ENCODE results near the gene LUC7L. TPM values are rescaled to one million over a fixed set of nuclear protein-coding genes. Genes with fewer than 3 reads are reported as not detected.
"Not testable (repeated sequence)": the region's sequence is repeated elsewhere in the genome, so short reads cannot be mapped to it uniquely, and the experiment has no call there.

Gene LUC7L
- total RNA-seq, 2 experiments from 2014 or later, result 94.8 to 98.4 TPM

DNA sequence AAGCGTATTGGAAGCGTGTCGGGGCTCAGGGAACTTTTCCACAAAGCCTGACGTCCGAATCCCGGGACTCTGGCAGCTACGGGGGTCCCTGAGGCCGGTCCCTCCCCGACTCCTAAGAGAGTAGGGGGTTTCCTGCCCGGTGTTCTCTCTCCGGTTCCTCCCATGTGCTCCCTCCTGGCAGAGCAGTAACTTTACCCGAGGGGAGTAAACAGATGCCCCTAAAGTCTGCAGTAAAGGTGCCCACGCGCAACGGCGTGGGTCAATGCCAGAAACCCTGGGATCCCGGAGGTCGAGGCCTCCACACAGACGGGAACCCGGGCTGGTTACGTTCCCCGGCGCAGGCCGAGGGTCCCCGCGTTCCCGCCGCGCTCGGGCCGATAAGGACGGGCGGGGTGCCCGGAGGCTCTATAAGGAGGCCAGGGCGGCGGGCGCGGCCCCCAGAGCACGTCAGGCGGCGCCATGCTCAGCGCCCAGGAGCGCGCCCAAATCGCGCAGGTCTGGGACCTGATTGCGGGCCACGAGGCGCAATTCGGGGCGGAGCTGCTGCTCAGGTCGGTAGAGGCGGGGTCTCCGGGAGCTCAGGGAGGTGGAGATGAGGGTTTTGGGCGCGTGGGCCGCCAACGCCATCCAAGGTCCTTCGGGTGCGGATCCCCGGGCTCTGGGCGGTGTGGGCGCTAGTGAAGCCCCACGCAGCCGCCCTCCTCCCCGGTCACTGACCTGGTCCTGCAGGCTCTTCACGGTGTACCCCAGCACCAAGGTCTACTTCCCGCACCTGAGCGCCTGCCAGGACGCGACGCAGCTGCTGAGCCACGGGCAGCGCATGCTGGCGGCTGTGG is 63.5 kb downstream of the LUC7L start, which contains the start of gene HBM:
Gene HBM (plus strand): TSS at position 440 of the 836 bp plus-strand sequence. CDS start 20 bp downstream, at position 460.
- H3K9me3 ChIP-seq (ENCODE audit: control insufficient read depth in 1 of 2, insufficient read depth in 1 of 2, low read length in 2 of 2), result peaks cover 0 to 13% of the 10 kb centered on the region in 2 experiments
- Mint-ChIP-seq H3K36me3 (ENCODE audit: low read depth) (no peaks in the 10 kb centered on the region), H3K4me1 (ENCODE audit: low read depth) (peaks cover 4% of the 10 kb centered on the region), H3K27me3 (peaks cover 69% of the 10 kb centered on the region), H3K9me3 (no peaks in the 10 kb centered on the region), H3K27ac (no peak within 1 kb of the TSS), H3K4me3 (peak within 1 kb of the TSS; percentile 56)
- H3K27ac ChIP-seq (ENCODE audit: low read depth in 1 of 2, low read length in 2 of 2), result no peak within 1 kb of the TSS
- TF ChIP-seq, protein P1, sequence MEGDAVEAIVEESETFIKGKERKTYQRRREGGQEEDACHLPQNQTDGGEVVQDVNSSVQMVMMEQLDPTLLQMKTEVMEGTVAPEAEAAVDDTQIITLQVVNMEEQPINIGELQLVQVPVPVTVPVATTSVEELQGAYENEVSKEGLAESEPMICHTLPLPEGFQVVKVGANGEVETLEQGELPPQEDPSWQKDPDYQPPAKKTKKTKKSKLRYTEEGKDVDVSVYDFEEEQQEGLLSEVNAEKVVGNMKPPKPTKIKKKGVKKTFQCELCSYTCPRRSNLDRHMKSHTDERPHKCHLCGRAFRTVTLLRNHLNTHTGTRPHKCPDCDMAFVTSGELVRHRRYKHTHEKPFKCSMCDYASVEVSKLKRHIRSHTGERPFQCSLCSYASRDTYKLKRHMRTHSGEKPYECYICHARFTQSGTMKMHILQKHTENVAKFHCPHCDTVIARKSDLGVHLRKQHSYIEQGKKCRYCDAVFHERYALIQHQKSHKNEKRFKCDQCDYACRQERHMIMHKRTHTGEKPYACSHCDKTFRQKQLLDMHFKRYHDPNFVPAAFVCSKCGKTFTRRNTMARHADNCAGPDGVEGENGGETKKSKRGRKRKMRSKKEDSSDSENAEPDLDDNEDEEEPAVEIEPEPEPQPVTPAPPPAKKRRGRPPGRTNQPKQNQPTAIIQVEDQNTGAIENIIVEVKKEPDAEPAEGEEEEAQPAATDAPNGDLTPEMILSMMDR (IDR thresholded peaks at IDR 0.05), result no peak
- H3K4me1 ChIP-seq (ENCODE audit: insufficient read depth, low read length), result peaks cover 23% of the 10 kb centered on the region
- peaks cover 50 to 57% of the 10 kb centered on the region in 2 experiments for H3K27me3 ChIP-seq (ENCODE audit: control insufficient read depth in 1 of 2, insufficient read depth in 2 of 2, low read length in 2 of 2)
- intact Hi-C loops (cut with DNase I, micrococcal nuclease), result no loop called here
- H3K36me3 ChIP-seq (ENCODE audit: insufficient read depth, low read length), result no peaks in the 10 kb centered on the region
- ATAC-seq (ENCODE audit: poor library complexity) (peak; percentile 51), DNase-seq (no peak)
- POLR2A ChIA-PET, result no interaction called here
- CTCF ChIA-PET, result no interaction called here
- H3K4me3 ChIP-seq (ENCODE audit: low read length), result no peak within 1 kb of the TSS

DNA sequence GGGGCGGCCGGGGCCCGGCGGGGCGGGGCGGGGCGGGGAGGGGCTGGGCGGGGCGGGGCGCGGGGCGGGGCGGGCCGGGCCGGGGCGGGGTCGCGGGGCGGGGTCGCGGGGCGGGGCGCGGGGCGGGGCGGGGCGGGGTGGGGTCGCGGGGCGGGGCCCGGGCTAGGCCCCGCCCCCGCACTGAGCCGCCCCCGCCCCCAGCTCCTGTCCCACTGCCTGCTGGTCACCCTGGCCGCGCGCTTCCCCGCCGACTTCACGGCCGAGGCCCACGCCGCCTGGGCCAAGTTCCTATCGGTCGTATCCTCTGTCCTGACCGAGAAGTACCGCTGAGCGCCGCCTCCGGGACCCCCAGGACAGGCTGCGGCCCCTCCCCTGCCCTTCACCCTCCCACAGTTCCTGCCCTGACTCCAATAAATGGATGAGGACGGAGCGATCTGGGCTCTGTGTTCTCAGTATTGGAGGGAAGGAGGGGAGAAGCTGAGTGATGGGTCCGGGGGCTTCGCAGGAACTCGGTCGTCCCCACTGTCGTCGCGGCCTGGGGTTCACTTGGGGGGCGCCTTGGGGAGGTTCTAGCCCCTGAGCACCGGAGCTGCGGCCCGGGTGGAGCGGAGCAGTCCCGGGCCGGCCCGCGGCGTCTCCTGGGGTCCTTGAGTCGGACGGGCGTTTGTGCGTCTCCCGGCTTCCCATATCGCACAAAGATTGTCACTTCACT is 64.3 kb downstream of the LUC7L start:
- TF ChIP-seq, protein P1 (IDR thresholded peaks at IDR 0.05), result no peak
- Histone ChIP-seq H3K4me3 (ENCODE audit: low read length) (no peak overlapping the region), H3K4me1 (ENCODE audit: insufficient read depth, low read length) (peaks cover 23% of the 10 kb centered on the region), H3K9me3 (ENCODE audit: control insufficient read depth in 1 of 2, insufficient read depth in 1 of 2, low read length in 2 of 2) (peaks cover 0 to 13% of the 10 kb centered on the region in 2 experiments), H3K27me3 (ENCODE audit: control insufficient read depth in 1 of 2, insufficient read depth in 2 of 2, low read length in 2 of 2) (peaks cover 49 to 57% of the 10 kb centered on the region in 2 experiments), H3K36me3 (ENCODE audit: insufficient read depth, low read length) (no peaks in the 10 kb centered on the region), H3K27ac (ENCODE audit: low read depth in 1 of 2, low read length in 2 of 2) (no peak overlapping the region)
- DNase-seq (no peak), ATAC-seq (ENCODE audit: poor library complexity) (peak; percentile 24)
- no peaks in the 10 kb centered on the region for H3K36me3 Mint-ChIP-seq (ENCODE audit: low read depth)
- ChIA-PET POLR2A (no interaction called here), CTCF (no interaction called here)
- intact Hi-C loops (cut with DNase I, micrococcal nuclease), result no loop called here
- no peak overlapping the region for H3K4me3 Mint-ChIP-seq
- peaks cover 4% of the 10 kb centered on the region for H3K4me1 Mint-ChIP-seq (ENCODE audit: low read depth)
- no peak overlapping the region for H3K27ac Mint-ChIP-seq
- H3K9me3 Mint-ChIP-seq, result no peaks in the 10 kb centered on the region
- peaks cover 61% of the 10 kb centered on the region for H3K27me3 Mint-ChIP-seq

DNA sequence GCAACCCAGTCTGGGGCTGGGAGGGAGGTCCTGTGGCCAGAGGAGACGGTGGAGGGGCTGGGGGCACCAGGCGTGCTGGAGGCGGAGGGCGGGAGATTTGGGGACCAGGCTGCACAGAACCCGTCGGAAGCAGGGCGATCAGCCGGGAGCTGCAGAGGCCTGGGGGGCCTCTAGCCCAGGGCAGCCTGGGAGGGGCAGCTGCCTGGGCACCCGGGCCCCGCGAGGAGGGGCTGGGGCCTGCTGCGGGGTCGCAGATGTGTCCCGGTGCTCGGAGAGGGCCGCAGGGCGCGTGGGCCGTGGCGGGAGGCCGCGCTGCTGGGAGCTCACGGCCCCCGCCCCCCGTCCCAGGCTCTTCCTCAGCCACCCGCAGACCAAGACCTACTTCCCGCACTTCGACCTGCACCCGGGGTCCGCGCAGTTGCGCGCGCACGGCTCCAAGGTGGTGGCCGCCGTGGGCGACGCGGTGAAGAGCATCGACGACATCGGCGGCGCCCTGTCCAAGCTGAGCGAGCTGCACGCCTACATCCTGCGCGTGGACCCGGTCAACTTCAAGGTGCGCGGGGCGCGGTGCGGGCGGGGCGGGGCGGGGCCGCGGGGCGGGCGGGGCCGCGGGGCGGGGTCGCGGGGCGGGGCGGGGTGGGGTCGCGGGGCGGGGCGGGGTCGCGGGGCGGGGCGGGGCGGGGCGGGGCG is 65.0 kb downstream of the LUC7L start:
- H3K9me3 Mint-ChIP-seq; DNase-seq; H3K27ac ChIP-seq (ENCODE audit: low read depth in 1 of 2, low read length in 2 of 2); H3K36me3 Mint-ChIP-seq (ENCODE audit: low read depth); intact Hi-C loops (cut with DNase I, micrococcal nuclease); H3K4me3 Mint-ChIP-seq; CTCF ChIA-PET; H3K4me3 ChIP-seq (ENCODE audit: low read length); H3K27ac Mint-ChIP-seq; POLR2A ChIA-PET; H3K36me3 ChIP-seq (ENCODE audit: insufficient read depth, low read length); H3K4me1 Mint-ChIP-seq (ENCODE audit: low read depth): not testable (repeated sequence)
- peak; percentile 22 for ATAC-seq (ENCODE audit: poor library complexity)
- peaks cover 0 to 13% of the 10 kb centered on the region in 2 experiments for H3K9me3 ChIP-seq (ENCODE audit: control insufficient read depth in 1 of 2, insufficient read depth in 1 of 2, low read length in 2 of 2)
- peaks cover 59% of the 10 kb centered on the region for H3K27me3 Mint-ChIP-seq
- peaks cover 49 to 56% of the 10 kb centered on the region in 2 experiments for H3K27me3 ChIP-seq (ENCODE audit: control insufficient read depth in 1 of 2, insufficient read depth in 2 of 2, low read length in 2 of 2)
- peaks cover 23% of the 10 kb centered on the region for H3K4me1 ChIP-seq (ENCODE audit: insufficient read depth, low read length)

DNA sequence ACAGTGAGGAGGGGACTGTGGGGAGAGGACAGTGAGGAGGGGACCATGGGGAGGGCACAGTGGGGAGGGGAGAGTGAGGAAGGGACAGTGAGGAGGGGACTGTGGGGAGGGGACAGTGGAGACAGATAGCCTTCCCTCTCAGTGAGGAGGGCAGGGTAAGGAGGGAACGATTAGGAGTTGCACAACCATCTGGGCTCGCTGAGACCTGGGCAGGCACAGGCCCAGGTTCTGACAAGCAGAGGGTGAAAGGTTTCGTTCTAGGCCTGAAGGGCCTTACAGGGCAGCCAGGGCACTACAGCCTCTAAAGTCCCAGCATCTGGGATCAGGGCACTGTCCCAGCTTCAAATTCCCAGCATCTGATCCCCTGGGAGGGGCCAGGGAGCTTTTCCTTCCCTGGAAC is 65.6 kb downstream of the LUC7L start:
- H3K36me3 Mint-ChIP-seq (ENCODE audit: low read depth); H3K4me3 Mint-ChIP-seq; H3K27ac ChIP-seq (ENCODE audit: low read depth in 1 of 2, low read length in 2 of 2); H3K36me3 ChIP-seq (ENCODE audit: insufficient read depth, low read length); CTCF ChIA-PET; DNase-seq; H3K4me1 Mint-ChIP-seq (ENCODE audit: low read depth); H3K4me3 ChIP-seq (ENCODE audit: low read length); intact Hi-C loops (cut with DNase I, micrococcal nuclease); H3K27ac Mint-ChIP-seq; H3K9me3 Mint-ChIP-seq; ATAC-seq (ENCODE audit: poor library complexity); POLR2A ChIA-PET: not testable (repeated sequence)
- peaks cover 57% of the 10 kb centered on the region for H3K27me3 Mint-ChIP-seq
- H3K27me3 ChIP-seq (ENCODE audit: control insufficient read depth in 1 of 2, insufficient read depth in 2 of 2, low read length in 2 of 2), result peaks cover 43 to 50% of the 10 kb centered on the region in 2 experiments
- peaks cover 0 to 13% of the 10 kb centered on the region in 2 experiments for H3K9me3 ChIP-seq (ENCODE audit: control insufficient read depth in 1 of 2, insufficient read depth in 1 of 2, low read length in 2 of 2)
- peaks cover 23% of the 10 kb centered on the region for H3K4me1 ChIP-seq (ENCODE audit: insufficient read depth, low read length)

DNA sequence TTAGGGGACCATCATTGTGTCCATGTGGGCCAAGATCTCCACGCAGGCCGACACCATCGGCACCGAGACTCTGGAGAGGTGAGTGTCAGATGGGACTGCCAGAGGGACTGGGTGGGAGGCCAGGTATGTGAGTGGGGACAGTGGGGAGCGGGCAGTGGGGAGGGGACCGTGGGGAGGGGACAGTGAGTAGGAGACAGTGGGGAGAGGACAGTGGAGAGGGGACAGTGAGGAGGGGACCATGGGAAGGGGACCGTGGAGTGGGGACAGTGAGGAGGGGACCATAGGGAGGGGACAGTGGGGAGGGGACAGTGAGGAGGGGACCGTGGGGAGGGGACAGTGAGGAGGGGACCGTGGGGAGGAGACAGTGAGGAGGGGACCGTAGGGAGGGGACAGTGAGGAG is 66.1 kb downstream of the LUC7L start:
- H3K4me1 ChIP-seq (ENCODE audit: insufficient read depth, low read length), result peaks cover 23% of the 10 kb centered on the region
- ATAC-seq (ENCODE audit: poor library complexity); H3K36me3 ChIP-seq (ENCODE audit: insufficient read depth, low read length); intact Hi-C loops (cut with DNase I, micrococcal nuclease); CTCF ChIA-PET; H3K4me1 Mint-ChIP-seq (ENCODE audit: low read depth); H3K27ac ChIP-seq (ENCODE audit: low read depth in 1 of 2, low read length in 2 of 2); H3K4me3 ChIP-seq (ENCODE audit: low read length); POLR2A ChIA-PET; H3K9me3 Mint-ChIP-seq; DNase-seq; H3K36me3 Mint-ChIP-seq (ENCODE audit: low read depth); H3K4me3 Mint-ChIP-seq; H3K27ac Mint-ChIP-seq: not testable (repeated sequence)
- H3K27me3 Mint-ChIP-seq, result peaks cover 56% of the 10 kb centered on the region
- H3K9me3 ChIP-seq (ENCODE audit: control insufficient read depth in 1 of 2, insufficient read depth in 1 of 2, low read length in 2 of 2), result peaks cover 0 to 13% of the 10 kb centered on the region in 2 experiments
- peaks cover 41 to 45% of the 10 kb centered on the region in 2 experiments for H3K27me3 ChIP-seq (ENCODE audit: control insufficient read depth in 1 of 2, insufficient read depth in 2 of 2, low read length in 2 of 2)

All from CD4-positive, alpha-beta T cell (primary cell).